Stomach (tissue), 4 donors: ENCODE data around the gene CLCN3.

Experiments used
- CTCF ChIP-seq, 7 experiments: fragments of 450-650 bp in 4 of 7; fragments of 200-600 bp in 3 of 7; sonication (generic) in 3 of 7; IDR thresholded peaks; one replicate each; pipeline ENCODE4 v1.5.1; 2016 to 2019; ENCODE audit warnings: antibody characterized with exemption in 7 of 7, control low read depth in 2 of 7, mild to moderate bottlenecking in 1 of 7
- POLR2A ChIP-seq, 4 donors: fragments of 450-650 bp; IDR thresholded peaks; one replicate each; pipeline ENCODE4 v1.6.1; 2016; ENCODE audit warnings: antibody characterized with exemption in 4 of 4, control low read depth in 2 of 4, mild to moderate bottlenecking in 1 of 4, moderate library complexity in 1 of 4
- POLR2AphosphoS5 ChIP-seq, 3 donors: sonication (generic); formaldehyde crosslinking; IDR thresholded peaks; one replicate each; pipeline ENCODE4 v1.6.1; 2016; ENCODE audit warnings: antibody characterized with exemption in 3 of 3

- TF ChIP-seq CTCF (IDR thresholded peaks at IDR 0.05) (no peak), POLR2AphosphoS5 (IDR thresholded peaks at IDR 0.05) (no peak), POLR2A (IDR thresholded peaks at IDR 0.05) (no peak)
Observed at GRCh38 chr4:169603312-169603711, 17.1 kb upstream of the CLCN3 start.
